ENCODE results near the gene CAMK1D. TPM values are rescaled to one million over a fixed set of nuclear protein-coding genes. Genes with fewer than 3 reads are reported as not detected.

CAMK1D gene
- total and polyA plus RNA-seq, 2 of the 8 experiments (the other 6 are each of a cell fraction or from before 2014, with no cell fraction given): 3.5 to 10.6 TPM

DNA sequence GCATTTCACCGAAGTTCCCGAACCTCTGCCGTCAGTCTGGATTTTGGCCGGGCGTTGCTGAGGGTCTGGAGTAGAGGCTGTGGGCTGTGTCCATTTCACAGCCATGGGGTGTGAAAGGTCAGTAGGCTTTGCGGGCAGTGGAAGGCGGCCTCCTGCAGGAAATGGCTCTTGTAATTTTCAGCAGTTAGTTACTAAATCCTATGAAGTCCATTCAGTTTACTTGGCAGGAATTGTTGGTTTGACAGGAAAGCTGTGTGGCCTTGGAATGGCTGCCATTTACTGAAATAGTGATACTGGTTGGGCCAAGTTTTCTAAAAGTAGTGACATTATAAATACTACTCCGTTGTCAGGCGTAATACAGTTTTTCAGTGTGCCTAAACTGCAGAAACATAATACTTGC is 348.4 kb downstream of the CAMK1D start:
- DNase-seq (ENCODE audit: low read depth in 1 of 2, low spot score in 2 of 2) (no peak), FAIRE-seq (no peak)
- Histone ChIP-seq H4K8ac (ENCODE audit: extremely low read depth, insufficient read depth, low read length) (no peak overlapping the region), H3K23ac (ENCODE audit: insufficient read length) (no peak overlapping the region), H3K79me1 (ENCODE audit: low read depth, low read length) (no peaks in the 10 kb centered on the region), H3K4ac (replicated peaks; ENCODE audit: insufficient read length, low read depth, low read length) (no peak overlapping the region), H3K36me3 (ENCODE audit: control insufficient read depth in 2 of 4, insufficient read depth in 4 of 4, low read length in 3 of 4) (no peaks in the 10 kb centered on the region), H2AFZ (ENCODE audit: low read length) (no peak overlapping the region), H2BK5ac (ENCODE audit: low read depth, low read length) (no peak overlapping the region), H3K14ac (ENCODE audit: insufficient read length) (no peak overlapping the region), H3K4me2 (ENCODE audit: insufficient read depth in 1 of 2, low read depth in 2 of 2, low read length in 2 of 2) (no peak overlapping the region), H3K9ac (replicated peaks in 1 of 4; ENCODE audit: extremely low read depth in 1 of 4, low read depth in 3 of 4, low read length in 3 of 4) (no peak overlapping the region), H3K27ac (ENCODE audit: low read depth, low read length) (no peak overlapping the region), H3K9me3 (ENCODE audit: insufficient read depth in 2 of 2, low read depth in 1 of 2, low read length in 1 of 2) (no peaks in the 10 kb centered on the region), H3K18ac (ENCODE audit: extremely low read depth, low read length) (no peak overlapping the region), H2BK120ac (replicated peaks; ENCODE audit: low read depth, low read length) (no peak overlapping the region), H3K4me1 (replicated peaks in 1 of 4; ENCODE audit: control insufficient read depth in 3 of 4, insufficient read depth in 4 of 4, low read length in 3 of 4) (no peaks in the 10 kb centered on the region), H3K23me2 (ENCODE audit: low read depth, low read length) (no peaks in the 10 kb centered on the region), H2BK12ac (ENCODE audit: low read depth, low read length) (no peak overlapping the region), H2AK5ac (ENCODE audit: low read depth, low read length) (no peak overlapping the region), H4K5ac (ENCODE audit: insufficient read length, low read depth, low read length) (no peak overlapping the region), H4K20me1 (replicated peaks in 1 of 2; ENCODE audit: control insufficient read depth in 1 of 2, insufficient read depth in 2 of 2, low read length in 2 of 2) (no peaks in the 10 kb centered on the region), H3K4me3 (ENCODE audit: extremely low read depth in 1 of 4, insufficient read depth in 2 of 4, low read depth in 3 of 4, low read length in 4 of 4) (no peak overlapping the region), H2BK15ac (ENCODE audit: low read length) (no peak overlapping the region), H3K27me3 (replicated peaks in 1 of 4; ENCODE audit: control insufficient read depth in 3 of 4, extremely low read depth in 1 of 4, insufficient read depth in 3 of 4, low read length in 3 of 4) (no peaks in the 10 kb centered on the region), H3K56ac (replicated peaks; ENCODE audit: insufficient read length, low read depth, low read length) (no peak overlapping the region), H2BK20ac (ENCODE audit: low read length) (no peak overlapping the region), H3K79me2 (ENCODE audit: control insufficient read depth in 1 of 2, insufficient read depth in 2 of 2, low read length in 2 of 2) (no peaks in the 10 kb centered on the region), H4K91ac (replicated peaks; ENCODE audit: insufficient read length, low read length) (no peak overlapping the region)
- ChIA-PET CTCF (ENCODE audit: partially characterized antibody) (interaction anchor here (0.9 to 1.2 kb wide), 2 partner anchors 9 to 32 kb away, joined by 3 to 4 read pairs; no protein-coding TSS in a partner anchor), POLR2A (ENCODE audit: partially characterized antibody) (no interaction called here)
- no peak for TF ChIP-seq KDM1A (IDR thresholded peaks at IDR 0.05; ENCODE audit: borderline replicate concordance, low read length)
- TF ChIP-seq, protein P1, sequence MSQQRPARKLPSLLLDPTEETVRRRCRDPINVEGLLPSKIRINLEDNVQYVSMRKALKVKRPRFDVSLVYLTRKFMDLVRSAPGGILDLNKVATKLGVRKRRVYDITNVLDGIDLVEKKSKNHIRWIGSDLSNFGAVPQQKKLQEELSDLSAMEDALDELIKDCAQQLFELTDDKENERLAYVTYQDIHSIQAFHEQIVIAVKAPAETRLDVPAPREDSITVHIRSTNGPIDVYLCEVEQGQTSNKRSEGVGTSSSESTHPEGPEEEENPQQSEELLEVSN (IDR thresholded peaks at IDR 0.05): no peak
- TF ChIP-seq TAF7 (optimal IDR thresholded peaks at IDR 0.05; ENCODE audit: borderline replicate concordance, low read depth, low read length): no peak
- TF ChIP-seq CHD1 (IDR thresholded peaks at IDR 0.05; ENCODE audit: low read depth, low read length): no peak
- TF ChIP-seq KDM5A (IDR thresholded peaks at IDR 0.05; ENCODE audit: low read length): no peak
- no peak for TF ChIP-seq NANOG (IDR thresholded peaks at IDR 0.05; ENCODE audit: insufficient read depth, low read depth, low read length, poor library complexity, severe bottlenecking)
- no peak for TF ChIP-seq SP1 (IDR thresholded peaks at IDR 0.05; ENCODE audit: low read depth, low read length)
- TF ChIP-seq BACH1 (IDR thresholded peaks at IDR 0.05; ENCODE audit: low read length): no peak
- no peak for TF ChIP-seq JUND (IDR thresholded peaks at IDR 0.05; ENCODE audit: low read length)
- WGBS, 2 experiments (ENCODE audit: extremely low coverage in 1 of 2, insufficient coverage in 1 of 2, insufficient read length in 1 of 2, insufficient replicate concordance in 2 of 2, low coverage in 1 of 2, low lambda C conversion rate in 2 of 2, missing lambda C conversion rate in 1 of 2): 93% methylated on average over 9 of the region's 9 CpGs; no CpG with 5 or more reads in 1 of the 2 experiments

All from H1 (cell line).